Ovary (tissue), 9 donors: ENCODE measurements around the gene CACNA1H. TPM values are rescaled to one million over a fixed set of nuclear protein-coding genes. Genes with fewer than 3 reads are reported as not detected.
A peak's percentile ranks its signal among the peaks of the same experiment; 100 is the strongest.

Experiments
- DNase-seq, 5 donors: peaks; one replicate each; pipeline ENCODE4 v3.0.0-alpha.2; 2019 to 2020
- H3K27ac ChIP-seq, 2 donors: fragments of 200-600 bp; one replicate each; pipeline versions ENCODE4 v1.5.1 to v1.8.0; 2019 to 2022
- H3K27me3 ChIP-seq: fragments of 200-600 bp; one replicate; pipeline ENCODE4 v1.8.0; 2022
- H3K36me3 ChIP-seq: fragments of 200-600 bp; sonication (generic); one replicate; pipeline ENCODE4 v1.5.1; 2019
- H3K4me1 ChIP-seq: one replicate; pipeline ENCODE4 v1.8.1; 2013; ENCODE audit warnings: mild to moderate bottlenecking, moderate library complexity; ENCODE audit not compliant: insufficient read depth
- H3K4me3 ChIP-seq: fragments of 200-600 bp; sonication (generic); one replicate; pipeline ENCODE4 v1.5.1; 2017
- H3K9me3 ChIP-seq, 2 donors: fragments of 200-600 bp in 1 of 2; sonication (generic) in 1 of 2; one replicate each; pipeline versions ENCODE4 v1.5.1 to v1.8.1; 2013 to 2019; ENCODE audit warnings: mild to moderate bottlenecking in 1 of 2, moderate library complexity in 1 of 2
- CTCF ChIP-seq, 3 donors: fragments of 450-650 bp in 2 of 3; fragments of 200-600 bp in 1 of 3; IDR thresholded peaks; one replicate each; pipeline versions ENCODE4 v1.5.1 to v1.8.0; 2016 to 2022; ENCODE audit warnings: antibody characterized with exemption in 3 of 3, mild to moderate bottlenecking in 1 of 3
- EP300 ChIP-seq: sonication (generic); formaldehyde crosslinking; IDR thresholded peaks from one replicate; pipeline ENCODE4 v1.6.1; 2017; ENCODE audit warnings: antibody characterized with exemption
- POLR2A ChIP-seq: fragments of 450-650 bp; IDR thresholded peaks from one replicate; pipeline ENCODE4 v1.6.1; 2017; ENCODE audit warnings: antibody characterized with exemption, mild to moderate bottlenecking, moderate library complexity
- WGBS, 3 donors: extraction: QIAGEN DNeasy Blood & Tissue Kit in 1 of 3; methylation state at CpG; one replicate each; pipeline versions ENCODE4 v1.1.5 to v1.1.7; 2013 to 2017; 5-methylcytosine and 5-hydroxymethylcytosine counted together
- intact Hi-C, 4 donors: fragments of 100-400 bp; cut with DNase I; formaldehyde crosslinking; loops; one replicate each; pipeline versions ENCODE4 v1.11.0 to v1.15.1; 2022 to 2023
- polyA plus RNA-seq, 2 donors: library from polyadenylated mRNA; stranded (reverse); fragments of 200-250 nt in 1 of 2; fragments of 350-450 nt in 1 of 2; fragmentation: Illumina TruSeq in 1 of 2; extraction: RNeasy Lipid Tissue Mini Kit (QIAGEN cat#74804) in 1 of 2; gene quantifications; one replicate each; pipeline ENCODE4 v1.2.3, GENCODE V29; 2013 to 2014
- total RNA-seq, 7 donors: library from RNA; depleted of rRNA in 2 of 7; stranded (reverse); fragments of >200 nt in 2 of 7; fragmentation: NEBNext Ultra II Directional in 3 of 7; extraction: Animal tissue kit (Norgen Biotek cat#: 25700) in 3 of 7; gene quantifications; one replicate each; pipeline versions ENCODE4 v1.1.0 to v1.2.4, GENCODE V29; 2016 to 2023
- donor health status: DM: no; HTN: no; CAD: no; lungs with moderate emphysema.
- donor health status: DM: no; HTN: no; CAD: no.
- donor health status: Bipolar disorder and iron deficiency.
- donor health status: DM: yes; HTN: yes; CAD: no.
- donor health status: DM: no; HTN: no; CAD: no.
- donor health status: DM: yes; HTN: yes; CAD: no.

Gene CACNA1H
- total and polyA plus RNA-seq, 9 donors, result 7.3 to 217 (median 106) TPM

GRCh38 chr16:1155353-1156054 lies 2.6 kb downstream of the CACNA1H start:
- Histone ChIP-seq H3K4me3 (peak overlapping the region; percentile 52), H3K36me3 (no peaks in the 10 kb centered on the region), H3K9me3 (no peaks in the 10 kb centered on the region), H3K27ac (peak overlapping the region; percentile 87 to 89), H3K4me1 (peaks cover 58% of the 10 kb centered on the region), H3K27me3 (no peaks in the 10 kb centered on the region)
- intact Hi-C loops, result no loop called here
- no peak for TF ChIP-seq CTCF (IDR thresholded peaks at IDR 0.05)
- TF ChIP-seq EP300, result no peak
- DNase-seq, result peak; percentile 64 to 81 (median 74)
- 25 to 41% (median 33%) methylated on average over 20 of the region's 20 CpGs for WGBS, 3 donors

GRCh38 chr16:1156055-1156982 lies 3.4 kb downstream of the CACNA1H start:
- Histone ChIP-seq H3K4me1 (peaks cover 63% of the 10 kb centered on the region), H3K27ac (peak overlapping the region; percentile 84 to 89), H3K4me3 (no peak overlapping the region), H3K27me3 (no peaks in the 10 kb centered on the region), H3K9me3 (no peaks in the 10 kb centered on the region), H3K36me3 (no peaks in the 10 kb centered on the region)
- 35 to 40% (median 36%) methylated on average over 34 to 35 of the region's 35 CpGs for WGBS, 3 donors
- intact Hi-C loops, result no loop called here
- TF ChIP-seq EP300 (no peak), POLR2A (no peak), CTCF (IDR thresholded peaks at IDR 0.05) (no peak)
- DNase-seq, result peak; percentile 85 to 95 (median 90)

GRCh38 chr16:1156983-1157638 lies 4.2 kb downstream of the CACNA1H start:
- Histone ChIP-seq H3K27ac (peak overlapping the region; percentile 84 to 89), H3K27me3 (no peaks in the 10 kb centered on the region)
- 49 to 56% (median 51%) methylated on average over 46 of the region's 46 CpGs for WGBS, 3 donors

More at GRCh38 chr16:1156983-1157638, 4.2 kb downstream of the CACNA1H start:
- Histone ChIP-seq H3K4me3 (no peak overlapping the region), H3K4me1 (peaks cover 62% of the 10 kb centered on the region), H3K9me3 (no peaks in the 10 kb centered on the region), H3K36me3 (no peaks in the 10 kb centered on the region)
- DNase-seq, result peak in 1 of 5 donors; percentile 61
- intact Hi-C loops, result no loop called here
- no peak for TF ChIP-seq POLR2A
- no peak for TF ChIP-seq CTCF (IDR thresholded peaks at IDR 0.05)
